ENCODE data around the gene DYNLL1.
"Not testable (repeated sequence)": the region's sequence is repeated elsewhere in the genome, so short reads cannot be mapped to it uniquely, and the experiment has no call there.

Gene DYNLL1

GRCh38 chr12:120495731-120496412 lies at the start of gene DYNLL1:
DYNLL1 (plus strand) TSS chr12:120496113; CDS start chr12:120496422, 309 bp downstream.
- in situ Hi-C loops (cut with MboI; ENCODE audit: low sequenced_read_pairs), result no loop called here

GRCh38 chr12:120446844-120447178 lies 49.1 kb upstream of the DYNLL1 start:
- in situ Hi-C loops (cut with MboI; ENCODE audit: low sequenced_read_pairs), result not testable (repeated sequence)

- in situ Hi-C loops (cut with MboI; ENCODE audit: low sequenced_read_pairs), result no loop called here
Observed at GRCh38 chr12:120447992-120448391, 47.9 kb upstream of the DYNLL1 start.

- in situ Hi-C loops (cut with MboI; ENCODE audit: low sequenced_read_pairs), result not testable (repeated sequence)
Observed at GRCh38 chr12:120452524-120452923, 43.4 kb upstream of the DYNLL1 start.

GRCh38 chr12:120453060-120453750 lies 42.7 kb upstream of the DYNLL1 start:
- in situ Hi-C loops (cut with MboI; ENCODE audit: low sequenced_read_pairs), result no loop called here

- in situ Hi-C loops (cut with MboI; ENCODE audit: low sequenced_read_pairs), result no loop called here
Observed at GRCh38 chr12:120453977-120454376, 41.9 kb upstream of the DYNLL1 start.

- in situ Hi-C loops (cut with MboI; ENCODE audit: low sequenced_read_pairs), result no loop called here
Observed at GRCh38 chr12:120455302-120455701, 40.6 kb upstream of the DYNLL1 start.

GRCh38 chr12:120457133-120457532 lies 38.8 kb upstream of the DYNLL1 start:
- in situ Hi-C loops (cut with MboI; ENCODE audit: low sequenced_read_pairs), result no loop called here

- in situ Hi-C loops (cut with MboI; ENCODE audit: low sequenced_read_pairs), result no loop called here
Observed at GRCh38 chr12:120460157-120460556, 35.8 kb upstream of the DYNLL1 start.

GRCh38 chr12:120462099-120462640 lies 33.7 kb upstream of the DYNLL1 start:
- in situ Hi-C loops (cut with MboI; ENCODE audit: low sequenced_read_pairs), result no loop called here

GRCh38 chr12:120463712-120464111 lies 32.2 kb upstream of the DYNLL1 start:
- in situ Hi-C loops (cut with MboI; ENCODE audit: low sequenced_read_pairs), result no loop called here

GRCh38 chr12:120465756-120466155 lies 30.2 kb upstream of the DYNLL1 start:
- in situ Hi-C loops (cut with MboI; ENCODE audit: low sequenced_read_pairs), result no loop called here

GRCh38 chr12:120466560-120467315 lies 29.2 kb upstream of the DYNLL1 start:
- in situ Hi-C loops (cut with MboI; ENCODE audit: low sequenced_read_pairs), result no loop called here

- in situ Hi-C loops (cut with MboI; ENCODE audit: low sequenced_read_pairs), result no loop called here
Observed at GRCh38 chr12:120467439-120467838, 28.5 kb upstream of the DYNLL1 start.

- in situ Hi-C loops (cut with MboI; ENCODE audit: low sequenced_read_pairs), result no loop called here
Observed at GRCh38 chr12:120468325-120468820, 27.5 kb upstream of the DYNLL1 start.

GRCh38 chr12:120468821-120469449 lies 27.0 kb upstream of the DYNLL1 start:
- in situ Hi-C loops (cut with MboI; ENCODE audit: low sequenced_read_pairs), result no loop called here

- in situ Hi-C loops (cut with MboI; ENCODE audit: low sequenced_read_pairs), result no loop called here
Observed at GRCh38 chr12:120469450-120470149, 26.3 kb upstream of the DYNLL1 start, which contains the start of gene SRSF9. SRSF9 (minus strand) TSS chr12:120469748; CDS start chr12:120469609, 139 bp downstream.

- in situ Hi-C loops (cut with MboI; ENCODE audit: low sequenced_read_pairs), result no loop called here
Observed at GRCh38 chr12:120470150-120470784, 25.6 kb upstream of the DYNLL1 start.

GRCh38 chr12:120472521-120472920 lies 23.4 kb upstream of the DYNLL1 start:
- in situ Hi-C loops (cut with MboI; ENCODE audit: low sequenced_read_pairs), result no loop called here
